ENCODE results near the gene SLC15A2. TPM values are rescaled to one million over a fixed set of nuclear protein-coding genes. Genes with fewer than 3 reads are reported as not detected.
A peak's percentile ranks its signal among the peaks of the same experiment; 100 is the strongest.
"Not testable (repeated sequence)": the region's sequence is repeated elsewhere in the genome, so short reads cannot be mapped to it uniquely, and the experiment has no call there.

The SLC15A2 gene
- total and polyA plus RNA-seq, 5 donors from 2014 or later, result 0.13 to 1.8 (median 0.67) TPM; not detected in 2

DNA sequence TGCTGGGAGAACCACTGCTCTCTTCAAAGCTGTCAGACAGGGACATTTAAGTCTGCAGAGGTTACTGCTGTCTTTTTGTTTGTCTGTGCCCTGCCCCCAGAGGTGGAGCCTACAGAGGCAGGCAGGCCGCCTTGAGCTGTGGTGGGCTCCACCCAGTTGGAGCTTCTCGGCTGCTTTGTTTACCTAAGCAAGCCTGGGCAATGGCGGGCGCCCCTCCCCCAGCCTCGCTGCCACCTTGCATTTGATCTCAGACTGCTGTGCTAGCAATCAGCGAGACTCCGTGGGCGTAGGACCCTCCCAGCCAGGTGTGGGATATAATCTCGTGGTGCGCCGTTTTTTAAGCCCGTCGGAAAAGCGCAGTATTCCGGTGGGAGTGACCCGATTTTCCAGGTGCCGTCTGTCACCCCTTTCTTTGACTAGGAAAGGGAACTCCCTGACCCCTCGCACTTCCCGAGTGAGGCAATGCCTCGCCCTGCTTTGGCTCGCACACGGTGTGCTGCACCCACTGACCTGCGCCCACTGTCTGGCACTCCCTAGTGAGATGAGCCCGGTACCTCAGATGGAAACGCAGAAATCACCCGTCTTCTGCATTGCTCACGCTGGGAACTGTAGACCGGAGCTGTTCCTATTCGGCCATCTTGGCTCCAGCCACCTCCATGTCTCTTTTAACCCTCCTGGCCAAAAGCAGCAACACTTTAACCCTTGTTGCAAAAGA lies 44.1 kb downstream of the SLC15A2 start:
- H3K27me3 ChIP-seq (ENCODE audit: control insufficient read depth, insufficient read depth, low read length); DNase-seq; H3K9me3 Mint-ChIP-seq; H3K4me1 Mint-ChIP-seq; H3K27me3 Mint-ChIP-seq; H3K27ac ChIP-seq (ENCODE audit: insufficient read depth, low read length, poor library complexity, severe bottlenecking); H3K4me1 ChIP-seq (ENCODE audit: control insufficient read depth, insufficient read depth, low read length, poor library complexity, severe bottlenecking); H3K9me3 ChIP-seq (ENCODE audit: control insufficient read depth in 2 of 2, low read length in 2 of 2); H3K4me3 Mint-ChIP-seq; ATAC-seq (ENCODE audit: low read depth in 2 of 2); H3K36me3 ChIP-seq (ENCODE audit: control insufficient read depth, insufficient read depth, low read length); H3K4me3 ChIP-seq (ENCODE audit: low read depth, low read length): not testable (repeated sequence)
- H3K27ac Mint-ChIP-seq, result peak overlapping the region in 1 of 3 donors; percentile 81
- peaks cover 18% of the 10 kb centered on the region for H3K36me3 Mint-ChIP-seq

DNA sequence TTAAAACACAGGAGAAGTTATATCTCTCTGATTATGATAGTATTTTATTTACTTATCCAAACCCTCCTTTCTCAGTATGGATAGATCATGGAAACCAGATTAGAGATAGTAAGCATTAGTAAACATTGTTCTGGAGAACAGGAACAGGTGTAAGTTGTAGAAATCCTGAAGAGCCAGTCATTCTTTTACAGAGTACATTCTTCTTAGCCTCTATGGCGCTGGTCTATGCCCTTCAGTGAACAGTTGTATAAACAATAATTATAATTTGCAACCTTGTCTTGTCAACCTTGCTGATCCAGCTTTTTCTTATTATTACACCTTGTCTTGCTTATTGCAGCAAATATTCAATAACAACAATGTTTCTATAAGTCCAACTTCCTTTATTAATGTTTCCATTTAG lies 47.4 kb downstream of the SLC15A2 start:
- no peaks in the 10 kb centered on the region for H3K36me3 ChIP-seq (ENCODE audit: control insufficient read depth, insufficient read depth, low read length)
- H3K4me1 Mint-ChIP-seq, result no peaks in the 10 kb centered on the region

DNA sequence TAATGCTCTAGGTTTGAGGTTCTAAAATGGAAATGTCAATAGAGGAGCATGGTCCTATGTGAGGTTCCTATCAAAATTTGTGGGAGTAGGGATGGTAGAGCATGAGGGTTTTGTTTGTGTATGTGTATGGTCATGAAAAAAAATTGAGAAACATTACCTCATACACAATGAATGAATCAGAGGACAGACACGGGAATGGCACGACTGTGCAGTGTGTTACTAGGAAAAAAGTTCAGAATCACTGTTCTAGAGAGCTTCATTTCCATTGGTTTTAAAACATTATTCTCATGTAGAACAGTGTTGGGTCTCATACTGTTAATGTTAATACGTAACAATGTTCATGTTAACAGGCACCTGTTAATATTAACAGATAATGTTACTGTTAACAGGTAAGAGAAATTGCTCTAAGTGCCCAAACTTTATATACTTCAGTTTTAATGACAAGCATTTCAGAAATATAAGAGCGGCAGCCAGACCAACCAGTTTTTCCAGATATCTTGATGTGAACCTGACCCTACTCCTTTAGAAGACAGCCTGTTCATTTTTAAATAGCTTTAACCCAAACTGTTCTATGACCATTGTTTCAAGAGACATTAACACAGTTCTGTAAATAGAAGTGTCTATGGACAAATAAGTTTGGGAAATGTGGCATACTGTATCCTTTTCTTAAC lies 48.0 kb downstream of the SLC15A2 start:
- no peak overlapping the region for H3K4me3 Mint-ChIP-seq
- Histone ChIP-seq H3K4me3 (ENCODE audit: low read depth, low read length) (no peak overlapping the region), H3K4me1 (ENCODE audit: control insufficient read depth, insufficient read depth, low read length, poor library complexity, severe bottlenecking) (no peaks in the 10 kb centered on the region), H3K9me3 (ENCODE audit: control insufficient read depth in 2 of 2, low read length in 2 of 2) (no peaks in the 10 kb centered on the region), H3K36me3 (ENCODE audit: control insufficient read depth, insufficient read depth, low read length) (no peaks in the 10 kb centered on the region), H3K27ac (ENCODE audit: insufficient read depth, low read length, poor library complexity, severe bottlenecking) (no peak overlapping the region), H3K27me3 (ENCODE audit: control insufficient read depth, insufficient read depth, low read length) (no peaks in the 10 kb centered on the region)
- H3K27me3 Mint-ChIP-seq, result no peaks in the 10 kb centered on the region
- peaks cover 0 to 2% (median 0%) of the 10 kb centered on the region in 7 donors for H3K9me3 Mint-ChIP-seq
- H3K4me1 Mint-ChIP-seq, result no peaks in the 10 kb centered on the region
- peaks cover 14% of the 10 kb centered on the region for H3K36me3 Mint-ChIP-seq
- ATAC-seq (ENCODE audit: low read depth in 2 of 2) (no peak), DNase-seq (no peak)
- no peak overlapping the region for H3K27ac Mint-ChIP-seq

More for the DNA sequence above, 47.4 kb downstream of the SLC15A2 start:
- H3K27me3 Mint-ChIP-seq, result no peaks in the 10 kb centered on the region
- H3K27me3 ChIP-seq (ENCODE audit: control insufficient read depth, insufficient read depth, low read length), result no peaks in the 10 kb centered on the region
- peaks cover 0 to 2% (median 0%) of the 10 kb centered on the region in 7 donors for H3K9me3 Mint-ChIP-seq
- no peak overlapping the region for H3K4me3 Mint-ChIP-seq
- H3K27ac ChIP-seq (ENCODE audit: insufficient read depth, low read length, poor library complexity, severe bottlenecking), result no peak overlapping the region
- H3K36me3 Mint-ChIP-seq, result peaks cover 14% of the 10 kb centered on the region
- ATAC-seq (ENCODE audit: low read depth in 2 of 2), result no peak
- H3K27ac Mint-ChIP-seq, result no peak overlapping the region
- no peaks in the 10 kb centered on the region for H3K4me1 ChIP-seq (ENCODE audit: control insufficient read depth, insufficient read depth, low read length, poor library complexity, severe bottlenecking)
- H3K4me3 ChIP-seq (ENCODE audit: low read depth, low read length), result no peak overlapping the region
- no peak for DNase-seq
- no peaks in the 10 kb centered on the region for H3K9me3 ChIP-seq (ENCODE audit: control insufficient read depth in 2 of 2, low read length in 2 of 2)

DNA sequence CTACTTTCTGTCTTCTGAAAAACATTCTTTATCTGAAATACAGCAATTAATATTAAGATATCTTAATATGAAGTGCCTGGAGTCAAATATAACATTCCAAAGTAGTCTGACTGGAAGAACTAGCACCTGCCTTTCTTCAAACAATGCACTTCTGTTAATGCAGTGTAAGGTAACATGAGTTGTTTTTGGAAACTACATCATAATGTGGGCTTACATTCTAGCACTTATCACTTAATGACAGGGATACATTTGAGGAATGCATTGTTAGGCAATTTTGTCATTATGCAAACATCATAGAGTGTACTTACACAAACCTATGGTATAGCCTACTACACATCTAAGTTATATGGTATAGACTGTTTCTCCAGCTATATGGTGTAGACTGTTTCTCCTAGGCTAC lies 49.2 kb downstream of the SLC15A2 start:
- Histone ChIP-seq H3K36me3 (ENCODE audit: control insufficient read depth, insufficient read depth, low read length) (no peaks in the 10 kb centered on the region), H3K27ac (ENCODE audit: insufficient read depth, low read length, poor library complexity, severe bottlenecking) (no peak overlapping the region), H3K9me3 (ENCODE audit: control insufficient read depth in 2 of 2, low read length in 2 of 2) (no peaks in the 10 kb centered on the region), H3K4me3 (ENCODE audit: low read depth, low read length) (no peak overlapping the region), H3K27me3 (ENCODE audit: control insufficient read depth, insufficient read depth, low read length) (no peaks in the 10 kb centered on the region), H3K4me1 (ENCODE audit: control insufficient read depth, insufficient read depth, low read length, poor library complexity, severe bottlenecking) (no peaks in the 10 kb centered on the region)
- no peaks in the 10 kb centered on the region for H3K4me1 Mint-ChIP-seq
- H3K36me3 Mint-ChIP-seq, result peaks cover 14% of the 10 kb centered on the region
- ATAC-seq (ENCODE audit: low read depth in 2 of 2), result no peak
- H3K9me3 Mint-ChIP-seq, result no peaks in the 10 kb centered on the region
- DNase-seq, result no peak
- H3K27ac Mint-ChIP-seq, result no peak overlapping the region
- no peak overlapping the region for H3K4me3 Mint-ChIP-seq
- no peaks in the 10 kb centered on the region for H3K27me3 Mint-ChIP-seq

DNA sequence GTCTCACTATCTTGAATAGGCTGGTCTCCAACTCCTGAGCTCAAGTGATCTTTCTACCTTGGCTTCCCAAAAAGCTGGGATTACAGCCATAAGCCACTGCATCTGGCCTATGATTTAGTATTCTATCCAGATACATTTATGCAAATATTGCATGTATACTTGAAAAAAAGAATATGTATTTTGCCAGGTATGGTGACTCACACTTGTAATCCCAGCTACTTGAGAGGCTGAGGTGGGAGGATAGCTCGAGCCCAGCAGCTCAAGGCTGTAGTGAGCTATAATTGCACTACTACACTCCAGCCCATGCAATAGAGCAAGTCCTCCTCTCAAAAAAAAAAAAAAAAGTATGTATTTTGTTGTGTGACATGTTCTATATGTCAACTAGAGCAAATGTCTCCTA lies 54.4 kb downstream of the SLC15A2 start:
- Mint-ChIP-seq H3K4me1 (no peaks in the 10 kb centered on the region), H3K27me3 (no peaks in the 10 kb centered on the region), H3K4me3 (no peak overlapping the region), H3K27ac (no peak overlapping the region), H3K9me3 (peaks cover 0 to 15% (median 7%) of the 10 kb centered on the region in 7 donors), H3K36me3 (no peaks in the 10 kb centered on the region)
- no peak for DNase-seq
- peaks cover 3 to 11% of the 10 kb centered on the region in 2 experiments for H3K9me3 ChIP-seq (ENCODE audit: control insufficient read depth in 2 of 2, low read length in 2 of 2)
- no peaks in the 10 kb centered on the region for H3K27me3 ChIP-seq (ENCODE audit: control insufficient read depth, insufficient read depth, low read length)
- H3K4me1 ChIP-seq (ENCODE audit: control insufficient read depth, insufficient read depth, low read length, poor library complexity, severe bottlenecking), result no peaks in the 10 kb centered on the region
- no peak for ATAC-seq (ENCODE audit: low read depth in 2 of 2)
- no peak overlapping the region for H3K27ac ChIP-seq (ENCODE audit: insufficient read depth, low read length, poor library complexity, severe bottlenecking)
- no peaks in the 10 kb centered on the region for H3K36me3 ChIP-seq (ENCODE audit: control insufficient read depth, insufficient read depth, low read length)
- no peak overlapping the region for H3K4me3 ChIP-seq (ENCODE audit: low read depth, low read length)

DNA sequence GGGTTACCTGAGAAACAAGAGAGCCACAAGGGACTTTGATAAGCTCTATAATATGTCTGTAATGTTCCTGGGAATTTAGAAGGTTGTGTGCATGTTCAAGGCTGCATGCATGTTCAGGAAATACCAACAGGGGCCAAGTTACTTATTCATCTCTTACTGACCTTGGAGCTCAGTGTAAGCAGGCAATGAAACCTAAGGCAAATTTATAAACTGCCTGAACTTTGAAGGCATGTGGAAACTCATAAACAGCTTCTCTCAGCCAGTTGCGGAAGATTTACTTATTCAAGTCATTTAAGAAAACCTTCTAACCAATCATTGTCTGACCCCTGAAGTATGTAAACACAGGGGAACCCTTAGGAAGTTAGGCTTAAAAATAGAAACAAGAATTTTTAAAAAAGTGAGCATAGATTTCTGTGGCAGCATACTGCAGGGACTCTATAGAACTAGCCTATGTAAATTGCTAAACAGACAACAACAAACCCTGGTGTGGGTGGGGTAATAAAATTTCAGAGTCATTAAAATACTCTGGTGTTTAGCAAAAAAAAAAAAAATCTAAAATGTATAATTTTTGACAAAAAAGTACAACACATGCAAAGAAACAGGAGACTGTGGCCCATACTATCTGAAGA lies 57.2 kb downstream of the SLC15A2 start:
- Mint-ChIP-seq H3K4me1 (no peaks in the 10 kb centered on the region), H3K9me3 (peaks cover 3 to 19% (median 8%) of the 10 kb centered on the region in 7 donors), H3K36me3 (no peaks in the 10 kb centered on the region), H3K27ac (no peak overlapping the region), H3K27me3 (no peaks in the 10 kb centered on the region), H3K4me3 (no peak overlapping the region)
- Histone ChIP-seq H3K4me1 (ENCODE audit: control insufficient read depth, insufficient read depth, low read length, poor library complexity, severe bottlenecking) (no peaks in the 10 kb centered on the region), H3K4me3 (ENCODE audit: low read depth, low read length) (no peak overlapping the region), H3K9me3 (ENCODE audit: control insufficient read depth in 2 of 2, low read length in 2 of 2) (peaks cover 3 to 11% of the 10 kb centered on the region in 2 experiments), H3K27ac (ENCODE audit: insufficient read depth, low read length, poor library complexity, severe bottlenecking) (no peak overlapping the region), H3K36me3 (ENCODE audit: control insufficient read depth, insufficient read depth, low read length) (no peaks in the 10 kb centered on the region), H3K27me3 (ENCODE audit: control insufficient read depth, insufficient read depth, low read length) (no peaks in the 10 kb centered on the region)
- DNase-seq (no peak), ATAC-seq (ENCODE audit: low read depth in 2 of 2) (no peak)

DNA sequence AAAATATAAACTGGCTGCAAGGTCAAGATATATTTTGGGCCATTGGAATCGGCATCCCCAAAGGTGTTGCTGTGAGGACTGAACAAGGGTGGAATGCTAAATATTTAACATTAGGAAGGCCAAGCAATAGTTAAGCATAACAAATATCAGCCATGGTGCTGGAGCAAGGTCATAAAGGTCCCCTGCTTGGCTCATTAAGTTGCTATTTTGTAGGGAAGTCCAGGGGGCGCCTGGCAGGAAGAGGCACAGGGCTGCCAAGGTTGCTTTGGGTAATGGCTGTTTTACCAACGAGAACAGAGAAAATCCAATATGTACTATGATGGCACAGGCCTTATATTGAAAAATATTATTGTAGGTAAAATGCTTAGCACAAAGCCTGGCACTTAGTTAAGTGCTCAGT lies 62.2 kb downstream of the SLC15A2 start:
- Mint-ChIP-seq H3K27ac (no peak overlapping the region), H3K9me3 (peaks cover 1 to 16% (median 8%) of the 10 kb centered on the region in 7 donors), H3K27me3 (peaks cover under 1% of the 10 kb centered on the region), H3K36me3 (no peaks in the 10 kb centered on the region), H3K4me3 (no peak overlapping the region), H3K4me1 (no peaks in the 10 kb centered on the region)
- DNase-seq, result no peak
- no peak overlapping the region for H3K27ac ChIP-seq (ENCODE audit: insufficient read depth, low read length, poor library complexity, severe bottlenecking)
- no peak for ATAC-seq (ENCODE audit: low read depth in 2 of 2)
- no peak overlapping the region for H3K4me3 ChIP-seq (ENCODE audit: low read depth, low read length)
- no peaks in the 10 kb centered on the region for H3K27me3 ChIP-seq (ENCODE audit: control insufficient read depth, insufficient read depth, low read length)
- peaks cover 3 to 10% of the 10 kb centered on the region in 2 experiments for H3K9me3 ChIP-seq (ENCODE audit: control insufficient read depth in 2 of 2, low read length in 2 of 2)
- no peaks in the 10 kb centered on the region for H3K4me1 ChIP-seq (ENCODE audit: control insufficient read depth, insufficient read depth, low read length, poor library complexity, severe bottlenecking)
- H3K36me3 ChIP-seq (ENCODE audit: control insufficient read depth, insufficient read depth, low read length), result no peaks in the 10 kb centered on the region

Data from CD4-positive, CD25-positive, alpha-beta regulatory T cell (primary cell).